ENCODE measurements around the gene SLIT2.

- TF ChIP-seq EZH2 (IDR thresholded peaks at IDR 0.05; ENCODE audit: insufficient read depth, low read length) (no peak), CTCF (IDR thresholded peaks at IDR 0.05; ENCODE audit: insufficient read depth, low read depth, low read length) (peak; percentile 43)
Observed at GRCh38 chr4:20299515-20299914, 47.8 kb downstream of the SLIT2 start.
